Measurements from ENCODE around the gene C10orf90.

GRCh38 chr10:126392068-126392467, 278.4 kb downstream of the C10orf90 start:
- TF ChIP-seq POLR2A (IDR thresholded peaks at IDR 0.05) (no peak), CTCF (IDR thresholded peaks at IDR 0.05) (no peak)

Data from testis (tissue), 2 donors.